ENCODE results near the gene PAFAH1B2.

GRCh38 chr11:117214404-117215110, 70.5 kb downstream of the PAFAH1B2 start:
- TF ChIP-seq CTCF (conservative IDR thresholded peaks at IDR 0.05; ENCODE audit: low read length) (no peak), EZH2phosphoT487 (IDR thresholded peaks at IDR 0.05; ENCODE audit: borderline replicate concordance, low read depth, low read length) (no peak)

Measured in OCI-LY7 (cell line).